ENCODE data around the gene CCDC12. TPM values are rescaled to one million over a fixed set of nuclear protein-coding genes. Genes with fewer than 3 reads are reported as not detected.

CCDC12 gene
- total and polyA plus RNA-seq, 2 donors (not counting 1 experiment from before 2014, with no cell fraction given) = 84.0 to 97.3 TPM

DNA sequence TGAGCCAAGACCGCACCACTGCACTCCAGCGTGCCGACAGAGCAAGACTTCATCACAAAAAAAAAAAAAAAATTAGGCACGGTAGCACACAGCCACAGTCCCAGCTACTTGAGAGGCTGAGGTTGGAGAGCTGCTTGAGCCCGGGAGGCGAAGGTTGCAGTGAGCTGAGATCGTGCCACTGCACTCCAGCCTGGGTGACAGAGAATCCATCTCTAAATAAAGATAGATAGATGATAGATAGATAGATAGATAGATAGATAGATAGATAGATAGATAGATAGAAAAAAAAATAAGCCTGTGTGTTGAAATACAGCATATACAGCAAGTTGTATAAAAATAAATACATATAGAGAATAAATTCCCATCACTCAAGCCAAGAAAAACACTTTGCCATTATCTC lies 61.7 kb downstream of the CCDC12 start:
- no peak overlapping the region for H3K4me2 ChIP-seq (replicated peaks; ENCODE audit: low read depth, low read length, poor library complexity, severe bottlenecking)
- H3K79me2 ChIP-seq (ENCODE audit: control insufficient read depth, insufficient read depth, low read length) = no peaks in the 10 kb centered on the region
- intact Hi-C loops (cut with micrococcal nuclease) = no loop called here
- H3K4me1 ChIP-seq (ENCODE audit: control insufficient read depth in 2 of 2, insufficient read depth in 2 of 2, low read length in 2 of 2) = peaks cover under 1 to 1% of the 10 kb centered on the region in 2 donors
- no peak overlapping the region for H2AFZ ChIP-seq (ENCODE audit: insufficient read depth, low read depth, low read length, poor library complexity, severe bottlenecking)
- peaks cover 10 to 31% of the 10 kb centered on the region in 2 experiments for H3K36me3 ChIP-seq (replicated peaks in 1 of 2; ENCODE audit: control extremely low read depth in 1 of 2, control insufficient read depth in 1 of 2, extremely low read depth in 1 of 2, insufficient read depth in 2 of 2, low read length in 1 of 2)
- H3K27me3 ChIP-seq (replicated peaks in 1 of 4; ENCODE audit: control extremely low read depth in 1 of 4, control insufficient read depth in 3 of 4, insufficient read depth in 4 of 4, low read length in 3 of 4) = no peaks in the 10 kb centered on the region
- POLR2A ChIA-PET = no interaction called here
- H3K9me3 ChIP-seq (ENCODE audit: control extremely low read depth in 1 of 3, control insufficient read depth in 2 of 3, insufficient read depth in 1 of 3, low read length in 2 of 3) = peaks cover 0 to 3% (median 1%) of the 10 kb centered on the region in 3 donors
- DNase-seq (no peak), ATAC-seq (ENCODE audit: low read depth) (no peak)
- H3K4me3 ChIP-seq (ENCODE audit: control extremely low read depth in 1 of 5, extremely low read depth in 1 of 5, insufficient read depth in 1 of 5, low read depth in 2 of 5, low read length in 4 of 5) = no peak overlapping the region
- Mint-ChIP-seq H3K4me3 (no peak overlapping the region), H3K4me1 (no peaks in the 10 kb centered on the region), H3K27me3 (no peaks in the 10 kb centered on the region), H3K27ac (no peak overlapping the region), H3K9me3 (ENCODE audit: insufficient read depth) (peaks cover 3% of the 10 kb centered on the region)
- CTCF ChIA-PET = interaction anchor here (0.5 to 0.6 kb wide), 2 partner anchors 48 to 1232 kb away, joined by 3 read pairs; no protein-coding TSS in a partner anchor
- 100% methylated on average over 1 of the region's 7 CpGs for WGBS (ENCODE audit: insufficient coverage)
- no peak overlapping the region for H3K27ac ChIP-seq (ENCODE audit: low read length in 2 of 2)
- peaks cover under 1% of the 10 kb centered on the region for H4K20me1 ChIP-seq (ENCODE audit: control insufficient read depth, insufficient read depth, low read length, poor library complexity, severe bottlenecking)
- no peak overlapping the region for H3K9ac ChIP-seq (ENCODE audit: low read length)
- TF ChIP-seq EZH2 (IDR thresholded peaks at IDR 0.05; ENCODE audit: borderline replicate concordance, insufficient read depth, low read depth, low read length, poor library complexity, severe bottlenecking) = no peak
- TF ChIP-seq, protein P1, sequence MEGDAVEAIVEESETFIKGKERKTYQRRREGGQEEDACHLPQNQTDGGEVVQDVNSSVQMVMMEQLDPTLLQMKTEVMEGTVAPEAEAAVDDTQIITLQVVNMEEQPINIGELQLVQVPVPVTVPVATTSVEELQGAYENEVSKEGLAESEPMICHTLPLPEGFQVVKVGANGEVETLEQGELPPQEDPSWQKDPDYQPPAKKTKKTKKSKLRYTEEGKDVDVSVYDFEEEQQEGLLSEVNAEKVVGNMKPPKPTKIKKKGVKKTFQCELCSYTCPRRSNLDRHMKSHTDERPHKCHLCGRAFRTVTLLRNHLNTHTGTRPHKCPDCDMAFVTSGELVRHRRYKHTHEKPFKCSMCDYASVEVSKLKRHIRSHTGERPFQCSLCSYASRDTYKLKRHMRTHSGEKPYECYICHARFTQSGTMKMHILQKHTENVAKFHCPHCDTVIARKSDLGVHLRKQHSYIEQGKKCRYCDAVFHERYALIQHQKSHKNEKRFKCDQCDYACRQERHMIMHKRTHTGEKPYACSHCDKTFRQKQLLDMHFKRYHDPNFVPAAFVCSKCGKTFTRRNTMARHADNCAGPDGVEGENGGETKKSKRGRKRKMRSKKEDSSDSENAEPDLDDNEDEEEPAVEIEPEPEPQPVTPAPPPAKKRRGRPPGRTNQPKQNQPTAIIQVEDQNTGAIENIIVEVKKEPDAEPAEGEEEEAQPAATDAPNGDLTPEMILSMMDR (IDR thresholded peaks at IDR 0.05) = no peak

DNA sequence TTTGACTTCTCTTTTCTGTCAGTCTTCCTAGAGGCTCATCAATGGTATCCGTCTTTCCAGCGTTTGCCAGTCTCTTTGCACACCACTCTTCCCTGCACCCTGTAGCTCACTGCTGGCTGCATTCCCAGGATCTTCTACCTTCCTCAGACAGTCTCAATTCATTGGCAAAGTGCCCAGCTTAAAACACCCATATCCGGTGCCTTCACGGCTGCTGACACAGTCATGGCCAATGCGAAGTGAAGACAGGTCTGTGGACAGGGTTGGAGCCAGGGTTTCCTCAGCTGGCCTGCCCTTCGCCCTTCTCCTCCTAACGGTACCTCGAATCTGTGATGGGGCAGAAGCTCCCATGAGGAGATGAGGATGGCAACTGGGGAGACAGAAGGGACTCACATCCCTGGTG lies 62.9 kb downstream of the CCDC12 start:
- WGBS (ENCODE audit: insufficient coverage) = 88% methylated on average over 8 of the region's 8 CpGs
- no peak overlapping the region for H3K4me3 ChIP-seq (ENCODE audit: control extremely low read depth in 1 of 5, extremely low read depth in 1 of 5, insufficient read depth in 1 of 5, low read depth in 2 of 5, low read length in 4 of 5)
- H3K36me3 ChIP-seq (replicated peaks in 1 of 2; ENCODE audit: control extremely low read depth in 1 of 2, control insufficient read depth in 1 of 2, extremely low read depth in 1 of 2, insufficient read depth in 2 of 2, low read length in 1 of 2) = peaks cover 4 to 21% of the 10 kb centered on the region in 2 experiments
- Mint-ChIP-seq H3K9me3 (ENCODE audit: insufficient read depth) (peaks cover 3% of the 10 kb centered on the region), H3K4me1 (peaks cover 7% of the 10 kb centered on the region), H3K27ac (peak overlapping the region; percentile 7), H3K27me3 (no peaks in the 10 kb centered on the region), H3K4me3 (no peak overlapping the region)
- no peaks in the 10 kb centered on the region for H3K27me3 ChIP-seq (replicated peaks in 1 of 4; ENCODE audit: control extremely low read depth in 1 of 4, control insufficient read depth in 3 of 4, insufficient read depth in 4 of 4, low read length in 3 of 4)
- H3K27ac ChIP-seq (ENCODE audit: low read length in 2 of 2) = no peak overlapping the region
- peaks cover 9% of the 10 kb centered on the region for H4K20me1 ChIP-seq (ENCODE audit: control insufficient read depth, insufficient read depth, low read length, poor library complexity, severe bottlenecking)
- intact Hi-C loops (cut with micrococcal nuclease) = no loop called here
- peaks cover 0 to 3% (median 1%) of the 10 kb centered on the region in 3 donors for H3K9me3 ChIP-seq (ENCODE audit: control extremely low read depth in 1 of 3, control insufficient read depth in 2 of 3, insufficient read depth in 1 of 3, low read length in 2 of 3)
- ChIA-PET CTCF (interaction anchor here (1.7 to 2.8 kb wide), 3 partner anchors 9 to 84 kb away, joined by 4 to 14 read pairs (median 11); no protein-coding TSS in a partner anchor), POLR2A (no interaction called here)
- H3K4me1 ChIP-seq (ENCODE audit: control insufficient read depth in 2 of 2, insufficient read depth in 2 of 2, low read length in 2 of 2) = peaks cover 9 to 12% of the 10 kb centered on the region in 2 donors
- H2AFZ ChIP-seq (ENCODE audit: insufficient read depth, low read depth, low read length, poor library complexity, severe bottlenecking) = no peak overlapping the region
- DNase-seq (no peak), ATAC-seq (ENCODE audit: low read depth) (no peak)
- no peak overlapping the region for H3K4me2 ChIP-seq (replicated peaks; ENCODE audit: low read depth, low read length, poor library complexity, severe bottlenecking)
- H3K9ac ChIP-seq (ENCODE audit: low read length) = no peak overlapping the region
- no peaks in the 10 kb centered on the region for H3K79me2 ChIP-seq (ENCODE audit: control insufficient read depth, insufficient read depth, low read length)
- TF ChIP-seq EZH2 (IDR thresholded peaks at IDR 0.05; ENCODE audit: borderline replicate concordance, insufficient read depth, low read depth, low read length, poor library complexity, severe bottlenecking) = no peak
- TF ChIP-seq, protein P1 (IDR thresholded peaks at IDR 0.05) = no peak

All from B cell (primary cell).